ENCODE measurements around the gene RUSC2. TPM values are rescaled to one million over a fixed set of nuclear protein-coding genes. Genes with fewer than 3 reads are reported as not detected.

Gene RUSC2, protein sequence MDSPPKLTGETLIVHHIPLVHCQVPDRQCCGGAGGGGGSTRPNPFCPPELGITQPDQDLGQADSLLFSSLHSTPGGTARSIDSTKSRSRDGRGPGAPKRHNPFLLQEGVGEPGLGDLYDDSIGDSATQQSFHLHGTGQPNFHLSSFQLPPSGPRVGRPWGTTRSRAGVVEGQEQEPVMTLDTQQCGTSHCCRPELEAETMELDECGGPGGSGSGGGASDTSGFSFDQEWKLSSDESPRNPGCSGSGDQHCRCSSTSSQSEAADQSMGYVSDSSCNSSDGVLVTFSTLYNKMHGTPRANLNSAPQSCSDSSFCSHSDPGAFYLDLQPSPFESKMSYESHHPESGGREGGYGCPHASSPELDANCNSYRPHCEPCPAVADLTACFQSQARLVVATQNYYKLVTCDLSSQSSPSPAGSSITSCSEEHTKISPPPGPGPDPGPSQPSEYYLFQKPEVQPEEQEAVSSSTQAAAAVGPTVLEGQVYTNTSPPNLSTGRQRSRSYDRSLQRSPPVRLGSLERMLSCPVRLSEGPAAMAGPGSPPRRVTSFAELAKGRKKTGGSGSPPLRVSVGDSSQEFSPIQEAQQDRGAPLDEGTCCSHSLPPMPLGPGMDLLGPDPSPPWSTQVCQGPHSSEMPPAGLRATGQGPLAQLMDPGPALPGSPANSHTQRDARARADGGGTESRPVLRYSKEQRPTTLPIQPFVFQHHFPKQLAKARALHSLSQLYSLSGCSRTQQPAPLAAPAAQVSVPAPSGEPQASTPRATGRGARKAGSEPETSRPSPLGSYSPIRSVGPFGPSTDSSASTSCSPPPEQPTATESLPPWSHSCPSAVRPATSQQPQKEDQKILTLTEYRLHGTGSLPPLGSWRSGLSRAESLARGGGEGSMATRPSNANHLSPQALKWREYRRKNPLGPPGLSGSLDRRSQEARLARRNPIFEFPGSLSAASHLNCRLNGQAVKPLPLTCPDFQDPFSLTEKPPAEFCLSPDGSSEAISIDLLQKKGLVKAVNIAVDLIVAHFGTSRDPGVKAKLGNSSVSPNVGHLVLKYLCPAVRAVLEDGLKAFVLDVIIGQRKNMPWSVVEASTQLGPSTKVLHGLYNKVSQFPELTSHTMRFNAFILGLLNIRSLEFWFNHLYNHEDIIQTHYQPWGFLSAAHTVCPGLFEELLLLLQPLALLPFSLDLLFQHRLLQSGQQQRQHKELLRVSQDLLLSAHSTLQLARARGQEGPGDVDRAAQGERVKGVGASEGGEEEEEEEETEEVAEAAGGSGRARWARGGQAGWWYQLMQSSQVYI (N-terminal part only)
- total RNA-seq (2012; rRNA removed) = 19.5 and 22.5 TPM in 2 replicates

DNA sequence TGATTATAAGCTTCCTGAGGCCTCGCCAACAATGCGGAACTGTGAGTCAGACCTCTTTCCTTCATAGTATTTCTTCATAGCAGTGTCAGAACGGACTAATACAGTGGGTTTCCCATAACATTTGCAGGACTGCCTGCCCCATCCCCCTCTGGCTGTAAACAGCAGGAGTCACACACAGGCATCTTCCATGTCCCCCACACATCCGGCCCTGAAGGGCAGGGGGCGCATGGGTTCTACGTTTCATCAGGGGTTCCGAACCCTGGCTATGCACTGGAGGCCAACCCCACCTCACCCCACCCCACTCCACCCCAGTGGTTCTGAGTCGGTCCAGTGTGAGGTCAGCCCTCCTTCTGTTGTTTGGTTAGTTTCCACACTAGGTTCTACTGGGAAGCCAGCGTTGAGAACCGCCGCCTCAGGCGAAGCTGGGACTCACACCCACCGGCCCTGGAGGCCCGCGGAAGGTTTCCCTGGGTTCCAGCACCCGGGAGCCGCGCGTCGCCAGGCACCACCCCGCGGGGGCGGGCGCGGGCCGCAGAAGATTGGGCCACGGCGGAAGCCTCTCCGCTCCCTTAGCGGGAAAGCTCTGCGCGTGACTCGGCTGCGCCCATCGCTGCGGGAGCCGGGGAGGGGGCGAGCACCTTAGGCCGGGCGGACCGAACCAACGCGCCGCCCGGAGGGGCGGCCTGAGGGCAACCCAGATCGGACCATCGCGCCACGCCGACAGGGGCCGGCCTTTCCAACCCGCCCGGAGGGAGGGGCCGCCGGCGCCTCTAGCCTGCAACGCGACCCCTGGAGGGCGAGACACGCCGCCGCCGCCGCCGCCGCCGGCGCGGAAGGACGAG lies at the start of gene RUSC2:
Gene RUSC2, plus strand, starts transcription at position 799 of the 842 bp plus-strand sequence. CDS start 56,411 bp downstream, outside the sequence.
- no peaks in the 10 kb centered on the region for H3K9me3 ChIP-seq (replicated peaks; ENCODE audit: low read length)
- peaks cover 24% of the 10 kb centered on the region for H3K4me1 ChIP-seq (ENCODE audit: control insufficient read depth, insufficient read depth, low read length)

DNA sequence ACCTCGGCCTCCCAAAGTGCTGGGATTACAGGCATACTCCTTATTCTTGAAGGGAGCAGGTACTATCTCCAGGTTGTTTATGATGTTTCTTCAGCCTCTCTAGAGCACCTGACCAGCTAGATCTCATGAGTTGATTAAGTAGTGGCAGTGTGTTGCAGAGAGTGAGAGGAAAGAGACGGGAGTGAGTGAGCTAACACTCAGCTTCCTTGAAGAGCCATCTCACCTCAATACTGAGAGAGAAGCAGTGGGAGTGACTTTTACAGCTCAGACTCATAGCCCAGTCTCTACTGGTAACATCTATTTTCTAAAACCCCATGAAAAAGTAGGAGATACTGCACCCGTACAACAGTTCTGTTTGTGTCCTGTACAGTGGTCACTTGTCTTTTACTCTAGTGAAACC lies 43.9 kb upstream of the RUSC2 start:
- H3K4me1 ChIP-seq (ENCODE audit: control insufficient read depth, insufficient read depth, low read length) = no peaks in the 10 kb centered on the region
- no peaks in the 10 kb centered on the region for H3K36me3 ChIP-seq (ENCODE audit: insufficient read depth, low read length)
- no peak overlapping the region for H3K4me2 ChIP-seq (ENCODE audit: low read length)
- H3K9me3 ChIP-seq (replicated peaks; ENCODE audit: low read length) = no peaks in the 10 kb centered on the region
- H3K4me3 ChIP-seq (ENCODE audit: low read length) = no peak overlapping the region
- no peak overlapping the region for H3K9ac ChIP-seq (ENCODE audit: low read depth, low read length)
- peaks cover 26% of the 10 kb centered on the region for H3K27me3 ChIP-seq (ENCODE audit: control insufficient read depth, insufficient read depth, low read length)

More for the DNA sequence above, at the start of gene RUSC2:
- H3K4me2 ChIP-seq (ENCODE audit: low read length) = peak within 1 kb of the TSS; percentile 92
- no peaks in the 10 kb centered on the region for H3K27me3 ChIP-seq (ENCODE audit: control insufficient read depth, insufficient read depth, low read length)
- H3K9ac ChIP-seq (ENCODE audit: low read depth, low read length) = peak within 1 kb of the TSS; percentile 94
- H3K36me3 ChIP-seq (ENCODE audit: insufficient read depth, low read length) = no peaks in the 10 kb centered on the region
- H3K4me3 ChIP-seq (ENCODE audit: low read length) = peak within 1 kb of the TSS; percentile 94

GRCh38 chr9:35448496-35448895 lies 41.4 kb upstream of the RUSC2 start:
- H3K4me3 ChIP-seq (ENCODE audit: low read length) = no peak overlapping the region
- H3K36me3 ChIP-seq (ENCODE audit: insufficient read depth, low read length) = no peaks in the 10 kb centered on the region
- H3K27me3 ChIP-seq (ENCODE audit: control insufficient read depth, insufficient read depth, low read length) = peaks cover 36% of the 10 kb centered on the region
- no peak overlapping the region for H3K9ac ChIP-seq (ENCODE audit: low read depth, low read length)
- H3K4me1 ChIP-seq (ENCODE audit: control insufficient read depth, insufficient read depth, low read length) = no peaks in the 10 kb centered on the region
- H3K4me2 ChIP-seq (ENCODE audit: low read length) = no peak overlapping the region
- H3K9me3 ChIP-seq (replicated peaks; ENCODE audit: low read length) = no peaks in the 10 kb centered on the region

DNA sequence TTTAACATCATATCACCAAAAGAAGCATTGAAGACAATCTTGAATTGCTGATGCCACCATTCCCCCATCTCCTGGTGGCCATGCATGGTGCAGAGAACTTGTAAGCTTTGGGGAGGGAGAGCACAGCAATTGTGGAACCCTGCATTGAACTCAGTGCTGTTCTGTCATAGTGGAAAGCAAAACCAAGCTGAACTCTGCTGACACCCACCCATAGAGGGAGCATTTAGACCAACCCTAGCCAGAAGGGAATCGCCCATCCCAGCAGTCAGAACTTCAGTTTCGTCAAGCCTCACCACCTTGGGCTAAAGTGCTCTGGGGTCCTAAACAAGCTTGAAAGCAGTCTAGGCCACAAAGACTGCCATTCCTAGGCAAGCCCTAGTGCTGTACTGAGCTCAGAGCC lies 37.4 kb upstream of the RUSC2 start:
- H3K9me3 ChIP-seq (replicated peaks; ENCODE audit: low read length) = no peaks in the 10 kb centered on the region

GRCh38 chr9:35453786-35454185 lies 36.1 kb upstream of the RUSC2 start:
- Histone ChIP-seq H3K4me1 (ENCODE audit: control insufficient read depth, insufficient read depth, low read length) (no peaks in the 10 kb centered on the region), H3K36me3 (ENCODE audit: insufficient read depth, low read length) (no peaks in the 10 kb centered on the region), H3K4me3 (ENCODE audit: low read length) (no peak overlapping the region), H3K9me3 (replicated peaks; ENCODE audit: low read length) (no peaks in the 10 kb centered on the region), H3K27me3 (ENCODE audit: control insufficient read depth, insufficient read depth, low read length) (peaks cover 25% of the 10 kb centered on the region), H3K4me2 (ENCODE audit: low read length) (no peak overlapping the region), H3K9ac (ENCODE audit: low read depth, low read length) (no peak overlapping the region)

More for the DNA sequence above, 37.4 kb upstream of the RUSC2 start:
- no peak overlapping the region for H3K9ac ChIP-seq (ENCODE audit: low read depth, low read length)
- no peaks in the 10 kb centered on the region for H3K36me3 ChIP-seq (ENCODE audit: insufficient read depth, low read length)
- H3K4me2 ChIP-seq (ENCODE audit: low read length) = no peak overlapping the region
- no peaks in the 10 kb centered on the region for H3K4me1 ChIP-seq (ENCODE audit: control insufficient read depth, insufficient read depth, low read length)
- peaks cover 32% of the 10 kb centered on the region for H3K27me3 ChIP-seq (ENCODE audit: control insufficient read depth, insufficient read depth, low read length)
- H3K4me3 ChIP-seq (ENCODE audit: low read length) = no peak overlapping the region

GRCh38 chr9:35464141-35465025 lies 25.5 kb upstream of the RUSC2 start:
- Histone ChIP-seq H3K4me3 (ENCODE audit: low read length) (no peak overlapping the region), H3K4me2 (ENCODE audit: low read length) (peak overlapping the region; percentile 34), H3K27me3 (ENCODE audit: control insufficient read depth, insufficient read depth, low read length) (peaks cover 6% of the 10 kb centered on the region), H3K9ac (ENCODE audit: low read depth, low read length) (no peak overlapping the region), H3K36me3 (ENCODE audit: insufficient read depth, low read length) (no peaks in the 10 kb centered on the region), H3K4me1 (ENCODE audit: control insufficient read depth, insufficient read depth, low read length) (peaks cover 14% of the 10 kb centered on the region), H3K9me3 (replicated peaks; ENCODE audit: low read length) (peaks cover 7% of the 10 kb centered on the region)

DNA sequence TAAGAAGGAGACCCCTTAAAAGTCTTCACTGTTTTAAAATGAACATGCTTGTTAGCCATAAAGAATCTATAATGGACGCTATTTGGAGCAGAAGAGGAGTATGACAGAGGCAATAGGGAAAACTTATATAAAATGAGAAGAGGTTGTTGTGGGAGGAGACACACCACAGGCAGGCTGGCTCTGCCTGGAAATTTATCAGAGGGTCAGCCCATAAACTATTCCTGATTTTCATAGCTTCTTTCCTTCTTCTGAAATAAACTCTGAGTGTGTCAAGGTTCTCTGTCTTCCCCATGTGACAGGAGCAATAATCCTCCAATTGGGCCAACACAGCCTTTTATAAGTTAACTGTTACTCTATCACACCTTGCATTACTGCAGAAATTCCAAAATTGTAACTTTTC lies 19.6 kb upstream of the RUSC2 start:
- H3K36me3 ChIP-seq (ENCODE audit: insufficient read depth, low read length) = no peaks in the 10 kb centered on the region
- no peaks in the 10 kb centered on the region for H3K9me3 ChIP-seq (replicated peaks; ENCODE audit: low read length)
- peaks cover 18% of the 10 kb centered on the region for H3K4me1 ChIP-seq (ENCODE audit: control insufficient read depth, insufficient read depth, low read length)
- no peak overlapping the region for H3K4me3 ChIP-seq (ENCODE audit: low read length)
- peak overlapping the region; percentile 24 for H3K9ac ChIP-seq (ENCODE audit: low read depth, low read length)
- H3K27me3 ChIP-seq (ENCODE audit: control insufficient read depth, insufficient read depth, low read length) = no peaks in the 10 kb centered on the region
- H3K4me2 ChIP-seq (ENCODE audit: low read length) = peak overlapping the region; percentile 65

DNA sequence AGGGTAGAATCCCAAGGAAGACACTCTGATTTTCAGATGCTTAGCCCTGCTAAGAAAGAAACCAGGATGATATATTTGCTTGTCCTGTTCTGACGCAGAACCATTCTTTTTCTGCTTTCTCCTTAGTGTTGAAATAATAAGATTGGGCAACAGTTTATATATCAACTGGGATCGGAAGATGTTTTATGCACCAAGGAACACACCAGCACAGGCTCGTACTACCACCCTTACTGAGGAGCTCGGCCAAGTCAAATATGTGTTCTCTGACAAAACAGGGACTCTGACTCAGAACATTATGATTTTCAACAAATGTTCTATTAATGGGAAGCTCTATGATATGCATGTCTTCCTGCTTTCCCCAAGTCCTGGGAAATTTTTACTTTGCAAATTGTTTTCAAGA lies 19.0 kb upstream of the RUSC2 start:
- no peaks in the 10 kb centered on the region for H3K36me3 ChIP-seq (ENCODE audit: insufficient read depth, low read length)
- no peaks in the 10 kb centered on the region for H3K9me3 ChIP-seq (replicated peaks; ENCODE audit: low read length)
- peak overlapping the region; percentile 27 for H3K9ac ChIP-seq (ENCODE audit: low read depth, low read length)
- H3K4me3 ChIP-seq (ENCODE audit: low read length) = peak overlapping the region; percentile 16
- no peaks in the 10 kb centered on the region for H3K27me3 ChIP-seq (ENCODE audit: control insufficient read depth, insufficient read depth, low read length)
- H3K4me1 ChIP-seq (ENCODE audit: control insufficient read depth, insufficient read depth, low read length) = peaks cover 18% of the 10 kb centered on the region
- H3K4me2 ChIP-seq (ENCODE audit: low read length) = peak overlapping the region; percentile 65

DNA sequence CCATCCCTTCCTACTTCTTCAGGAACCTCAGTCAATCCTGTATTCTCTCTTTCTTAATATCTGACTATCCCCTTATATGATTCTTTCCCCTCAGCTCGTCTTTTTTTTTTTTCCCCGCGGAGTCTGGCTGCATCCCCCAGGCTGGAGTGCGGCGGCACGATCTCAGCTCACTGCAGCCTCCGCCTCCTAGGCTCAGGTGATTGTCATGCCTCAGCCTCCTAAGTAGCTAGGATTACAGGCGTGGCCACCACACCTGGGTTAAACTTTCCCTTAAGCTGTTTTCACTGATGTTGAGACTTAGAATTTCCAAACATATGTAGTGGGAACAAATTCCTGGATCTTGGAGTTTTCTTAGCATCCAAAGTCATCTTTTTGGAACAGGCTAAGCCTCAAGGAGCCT lies 13.3 kb upstream of the RUSC2 start:
- no peaks in the 10 kb centered on the region for H3K9me3 ChIP-seq (replicated peaks; ENCODE audit: low read length)
- H3K4me1 ChIP-seq (ENCODE audit: control insufficient read depth, insufficient read depth, low read length) = peaks cover 3% of the 10 kb centered on the region
- H3K36me3 ChIP-seq (ENCODE audit: insufficient read depth, low read length) = no peaks in the 10 kb centered on the region
- no peaks in the 10 kb centered on the region for H3K27me3 ChIP-seq (ENCODE audit: control insufficient read depth, insufficient read depth, low read length)
- no peak overlapping the region for H3K4me2 ChIP-seq (ENCODE audit: low read length)
- no peak overlapping the region for H3K9ac ChIP-seq (ENCODE audit: low read depth, low read length)
- no peak overlapping the region for H3K4me3 ChIP-seq (ENCODE audit: low read length)

All from skeletal muscle satellite cell (primary cell).